DND-41 (cell line): ENCODE data around the gene ECM1.

ENCODE experiments used
- ATAC-seq: fragments of 200-7000 bp; cut with Tn5 transposase; 3 replicates; pipeline ENCODE4 v1.9.1; 2021; ENCODE audit warnings: low read depth; ENCODE audit not compliant: insufficient read depth
- DNase-seq: peaks from one replicate; pipeline ENCODE4 v3.0.0-alpha.2; 2020
- H2AFZ ChIP-seq: 2 replicates; pipeline ENCODE4 v1.6.0; 2012; ENCODE audit warnings: low read depth, low read length
- H3K27ac ChIP-seq: 2 replicates; pipeline ENCODE4 v1.5.1; 2012; ENCODE audit warnings: low read length, inconsistent platforms
- H3K27me3 ChIP-seq: fragments of 200-600 bp; sonication (generic); 2 replicates; pipeline ENCODE4 v1.6.0; 2012; ENCODE audit warnings: low read length, mild to moderate bottlenecking, inconsistent platforms; ENCODE audit not compliant: insufficient read depth, poor library complexity
- H3K36me3 ChIP-seq: 2 replicates; pipeline ENCODE4 v1.5.1; 2012; ENCODE audit warnings: low read length, inconsistent platforms; ENCODE audit not compliant: insufficient read depth
- H3K4me1 ChIP-seq: 2 replicates; pipeline ENCODE4 v1.5.1; 2012; ENCODE audit warnings: mild to moderate bottlenecking, low read length; ENCODE audit not compliant: insufficient read depth
- H3K4me2 ChIP-seq: 2 replicates; pipeline ENCODE4 v1.6.0; 2012; ENCODE audit warnings: mild to moderate bottlenecking, moderate library complexity, low read length, inconsistent platforms; ENCODE audit not compliant: insufficient read depth
- H3K4me3 ChIP-seq, 2 experiments: fragments of 200-600 bp in 1 of 2; shearing (Covaris generic) in 1 of 2; 2 replicates each; pipeline ENCODE4 v1.5.1; 2012 to 2016; ENCODE audit warnings: inconsistent platforms in 2 of 2, low read length in 2 of 2, mild to moderate bottlenecking in 2 of 2, low read depth in 1 of 2, moderate library complexity in 1 of 2
- H3K79me2 ChIP-seq: 2 replicates; pipeline ENCODE4 v1.6.0; 2012; ENCODE audit warnings: low read length, inconsistent platforms; ENCODE audit not compliant: insufficient read depth
- H3K9ac ChIP-seq: 2 replicates; pipeline ENCODE4 v1.6.0; 2012; ENCODE audit warnings: low read depth, mild to moderate bottlenecking, inconsistent platforms, low read length, moderate library complexity
- H3K9me3 ChIP-seq: 2 replicates; pipeline ENCODE4 v1.5.1; 2012; ENCODE audit warnings: low read length, moderate library complexity, mild to moderate bottlenecking, inconsistent platforms; ENCODE audit not compliant: insufficient read depth, severe bottlenecking
- H4K20me1 ChIP-seq: 2 replicates; pipeline ENCODE4 v1.6.0; 2012; ENCODE audit warnings: low read length; ENCODE audit not compliant: insufficient read depth
- CTCF ChIP-seq: IDR thresholded peaks from 2 replicates; pipeline ENCODE4 v1.5.1; 2012; ENCODE audit warnings: borderline replicate concordance, low read length, moderate library complexity, mild to moderate bottlenecking; ENCODE audit not compliant: poor library complexity, severe bottlenecking; ENCODE audit errors: extremely low read depth
- EZH2 ChIP-seq: IDR thresholded peaks from 3 replicates; pipeline ENCODE4 v1.6.1; 2012; ENCODE audit warnings: borderline replicate concordance, low read depth, mild to moderate bottlenecking, moderate library complexity, low read length, inconsistent platforms; ENCODE audit not compliant: severe bottlenecking

ECM1 gene

GRCh38 chr1:150515328-150516049, 7.6 kb downstream of the ECM1 start, which contains the start of gene FALEC:
Gene FALEC, plus strand, starts transcription at chr1:150515752.
- H4K20me1 ChIP-seq = no peaks in the 10 kb centered on the region
- H2AFZ ChIP-seq = peak within 1 kb of the TSS; percentile 99
- H3K4me2 ChIP-seq = peak within 1 kb of the TSS; percentile 94
- H3K9me3 ChIP-seq = no peaks in the 10 kb centered on the region
- peak within 1 kb of the TSS; percentile 38 to 94; a peak in 3 of 4 replicates for H3K4me3 ChIP-seq
- peak within 1 kb of the TSS; percentile 67 for H3K27ac ChIP-seq
- TF ChIP-seq CTCF (no peak), EZH2 (no peak)
- no peaks in the 10 kb centered on the region for H3K36me3 ChIP-seq
- peak within 1 kb of the TSS; percentile 72 for H3K9ac ChIP-seq
- ATAC-seq (peak; percentile 99), DNase-seq (peak; percentile 91)
- H3K27me3 ChIP-seq = no peaks in the 10 kb centered on the region
- peaks cover 16% of the 10 kb centered on the region for H3K4me1 ChIP-seq
- H3K79me2 ChIP-seq = no peaks in the 10 kb centered on the region

- H3K9ac ChIP-seq = peak overlapping the region; percentile 72
- H3K4me2 ChIP-seq = peak overlapping the region; percentile 94
- no peaks in the 10 kb centered on the region for H3K9me3 ChIP-seq
- H3K4me1 ChIP-seq = peaks cover 16% of the 10 kb centered on the region
- TF ChIP-seq EZH2 (no peak), CTCF (no peak)
- peak overlapping the region; percentile 39; the same call in 1 of the 2 replicates for H3K27ac ChIP-seq
- peak overlapping the region; percentile 38 to 94; a peak in 3 of 4 replicates for H3K4me3 ChIP-seq
- H2AFZ ChIP-seq = peak overlapping the region; percentile 99
- H3K27me3 ChIP-seq = no peaks in the 10 kb centered on the region
- DNase-seq (peak; percentile 40), ATAC-seq (peak; percentile 25)
- H4K20me1 ChIP-seq = no peaks in the 10 kb centered on the region
- no peaks in the 10 kb centered on the region for H3K79me2 ChIP-seq
- no peaks in the 10 kb centered on the region for H3K36me3 ChIP-seq
Observed at GRCh38 chr1:150516050-150516591, 8.2 kb downstream of the ECM1 start.

- no peaks in the 10 kb centered on the region for H3K9me3 ChIP-seq
- H3K9ac ChIP-seq = peak overlapping the region; percentile 72
- peak overlapping the region in 1 of 2 experiments; percentile 94; a peak in 3 of 4 replicates for H3K4me3 ChIP-seq
- no peaks in the 10 kb centered on the region for H4K20me1 ChIP-seq
- no peaks in the 10 kb centered on the region for H3K27me3 ChIP-seq
- H3K79me2 ChIP-seq = no peaks in the 10 kb centered on the region
- ATAC-seq = no peak
- peak overlapping the region; percentile 94 for H3K4me2 ChIP-seq
- H3K4me1 ChIP-seq = peaks cover 16% of the 10 kb centered on the region
- no peaks in the 10 kb centered on the region for H3K36me3 ChIP-seq
- H3K27ac ChIP-seq = no peak overlapping the region
- H2AFZ ChIP-seq = peak overlapping the region; percentile 99
- peak; percentile 42 for TF ChIP-seq CTCF
- TF ChIP-seq EZH2 = no peak
- no peak for DNase-seq
Observed at GRCh38 chr1:150516616-150517015, 8.7 kb downstream of the ECM1 start.
